MM.1S (cell line): ENCODE data around the gene MYF5.

Experiments used
- EZH2 ChIP-seq: fragments of 300-600 bp; sonication (generic); optimal IDR thresholded peaks from 2 replicates; pipeline ENCODE3; 2017; ENCODE audit warnings: low read depth, mild to moderate bottlenecking, antibody characterized with exemption, low read length, mixed read lengths
- EZH2phosphoT487 ChIP-seq: fragments of 300-600 bp; sonication (generic); IDR thresholded peaks from 2 replicates; pipeline ENCODE4 v1.6.1; 2018; ENCODE audit warnings: antibody characterized with exemption, low read length
- TF ChIP-seq, protein P1 (sequence below): fragments of 300-600 bp; sonication (generic); IDR thresholded peaks from 2 replicates; pipeline ENCODE4 v1.5.1; 2016; ENCODE audit warnings: antibody characterized with exemption, low read length, mixed read lengths

DNA sequence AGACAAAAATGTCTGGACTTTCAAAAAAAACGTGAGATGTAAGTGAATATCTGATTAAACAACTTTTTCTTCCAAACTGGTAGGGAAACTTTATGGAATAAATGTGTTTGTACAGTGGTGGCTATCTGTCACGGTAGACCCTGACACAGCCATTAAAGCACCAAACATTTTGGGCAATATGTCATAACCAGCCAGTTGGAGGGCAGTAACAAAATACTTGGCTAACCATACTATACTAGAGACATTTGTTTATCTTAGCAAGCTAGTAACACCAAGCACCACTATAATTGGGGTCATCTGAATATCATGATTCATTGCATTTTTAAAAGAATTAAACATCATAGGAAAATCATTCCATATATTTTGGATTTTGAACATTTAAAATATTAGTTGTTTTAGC, 15.3 kb upstream of the MYF5 start:
- TF ChIP-seq, protein P1, sequence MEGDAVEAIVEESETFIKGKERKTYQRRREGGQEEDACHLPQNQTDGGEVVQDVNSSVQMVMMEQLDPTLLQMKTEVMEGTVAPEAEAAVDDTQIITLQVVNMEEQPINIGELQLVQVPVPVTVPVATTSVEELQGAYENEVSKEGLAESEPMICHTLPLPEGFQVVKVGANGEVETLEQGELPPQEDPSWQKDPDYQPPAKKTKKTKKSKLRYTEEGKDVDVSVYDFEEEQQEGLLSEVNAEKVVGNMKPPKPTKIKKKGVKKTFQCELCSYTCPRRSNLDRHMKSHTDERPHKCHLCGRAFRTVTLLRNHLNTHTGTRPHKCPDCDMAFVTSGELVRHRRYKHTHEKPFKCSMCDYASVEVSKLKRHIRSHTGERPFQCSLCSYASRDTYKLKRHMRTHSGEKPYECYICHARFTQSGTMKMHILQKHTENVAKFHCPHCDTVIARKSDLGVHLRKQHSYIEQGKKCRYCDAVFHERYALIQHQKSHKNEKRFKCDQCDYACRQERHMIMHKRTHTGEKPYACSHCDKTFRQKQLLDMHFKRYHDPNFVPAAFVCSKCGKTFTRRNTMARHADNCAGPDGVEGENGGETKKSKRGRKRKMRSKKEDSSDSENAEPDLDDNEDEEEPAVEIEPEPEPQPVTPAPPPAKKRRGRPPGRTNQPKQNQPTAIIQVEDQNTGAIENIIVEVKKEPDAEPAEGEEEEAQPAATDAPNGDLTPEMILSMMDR = no peak
- TF ChIP-seq EZH2phosphoT487 (no peak), EZH2 (no peak)
